ENCODE data around the gene NDUFA1.
"Not testable (repeated sequence)": the region's sequence is repeated elsewhere in the genome, so short reads cannot be mapped to it uniquely, and the experiment has no call there.

NDUFA1 gene

DNA sequence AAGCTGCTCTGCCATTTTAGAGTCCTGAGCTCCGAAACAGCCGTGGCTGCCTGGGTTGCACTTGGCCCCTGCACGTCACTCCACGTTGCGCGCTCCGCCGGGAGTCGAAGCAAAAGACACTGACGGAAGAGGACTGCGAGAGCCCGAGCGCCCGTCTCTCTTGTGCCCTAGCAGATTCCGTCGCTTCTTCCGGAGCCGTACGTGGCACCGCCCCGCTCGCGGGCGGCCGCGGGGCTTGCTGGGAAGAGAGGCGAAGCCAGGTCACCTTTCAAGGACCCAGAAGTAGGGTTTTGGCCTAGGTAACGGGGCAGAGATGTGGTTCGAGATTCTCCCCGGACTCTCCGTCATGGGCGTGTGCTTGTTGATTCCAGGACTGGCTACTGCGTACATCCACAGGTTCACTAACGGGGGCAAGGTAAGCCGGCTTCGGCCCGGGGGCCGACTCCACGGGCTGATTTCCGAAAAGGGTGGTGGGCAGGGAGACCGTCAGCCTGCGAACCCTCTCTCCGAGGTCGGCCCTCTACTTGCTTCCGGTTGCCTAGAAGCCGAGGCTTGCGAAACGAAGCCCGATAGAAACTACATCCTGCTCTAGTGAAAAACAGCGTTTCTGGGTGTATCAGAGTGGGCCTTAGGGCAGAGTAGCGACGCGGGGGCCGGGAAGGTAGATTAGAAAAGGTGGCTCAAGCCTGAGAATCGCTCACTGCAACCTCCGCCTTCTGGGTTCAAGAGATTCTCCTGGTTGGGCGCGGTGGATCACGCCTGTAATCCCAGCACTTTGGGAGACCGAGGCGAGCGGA lies at the start of gene NDUFA1, which contains the start of gene RNF113A:
Gene NDUFA1 (plus strand): TSS at position 234 of the 797 bp plus-strand sequence. CDS start 80 bp downstream, at position 314.
Gene RNF113A (minus strand): TSS at position 135 of the 797 bp plus-strand sequence. CDS start 120 bp downstream, at position 15.
- peak; percentile 88 for DNase-seq

- not testable (repeated sequence) for DNase-seq
These were observed 47.4 kb upstream of the NDUFA1 start for GRCh38 chrX:119824221-119824620.

DNA sequence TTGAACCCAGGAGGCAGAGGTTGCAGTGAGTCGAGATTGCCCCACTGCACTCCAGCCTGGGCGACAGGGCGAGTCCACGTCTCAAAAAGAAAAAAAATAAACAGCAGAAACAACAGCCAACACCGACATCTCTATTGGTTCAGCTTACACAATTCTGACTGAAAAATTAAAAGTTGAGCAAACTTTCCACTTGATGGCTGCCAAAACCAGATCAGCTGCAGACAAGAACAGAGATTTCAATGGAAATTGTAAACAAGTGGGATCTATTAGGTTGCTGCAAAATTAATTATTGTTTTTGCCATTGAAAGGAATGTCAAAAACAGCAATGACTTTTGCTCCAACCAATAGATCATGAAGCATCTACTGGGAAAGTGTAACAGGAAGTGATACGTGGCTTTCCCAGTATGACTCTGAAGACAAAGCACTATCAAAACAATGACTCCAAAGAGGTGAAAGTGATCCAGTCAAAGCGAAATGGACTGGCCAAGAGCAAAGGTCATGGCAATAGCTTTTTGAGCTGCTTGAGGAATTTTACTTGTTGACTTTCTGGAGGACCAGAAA lies 45.2 kb upstream of the NDUFA1 start:
- no peak for DNase-seq

GRCh38 chrX:119828446-119828845 lies 43.2 kb upstream of the NDUFA1 start:
- no peak for DNase-seq

DNA sequence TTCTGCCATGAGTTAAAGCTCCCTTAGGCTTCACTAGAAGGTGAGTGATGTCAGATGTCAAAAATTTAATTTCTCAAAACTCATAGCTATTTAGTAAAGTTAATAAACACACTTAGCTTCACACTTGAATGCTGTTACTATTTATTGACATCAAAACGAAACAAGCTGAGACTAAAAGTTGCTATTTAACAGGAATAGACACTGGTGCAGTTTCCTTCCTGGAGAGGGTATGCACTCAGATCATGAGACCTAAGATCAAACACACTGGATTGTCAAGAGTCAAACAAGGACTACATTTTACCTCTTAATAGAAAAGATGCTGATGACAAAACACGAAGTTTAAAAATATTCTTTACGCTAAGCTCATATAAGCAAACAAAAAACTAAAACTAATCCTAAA lies 37.7 kb upstream of the NDUFA1 start:
- no peak for DNase-seq

DNA sequence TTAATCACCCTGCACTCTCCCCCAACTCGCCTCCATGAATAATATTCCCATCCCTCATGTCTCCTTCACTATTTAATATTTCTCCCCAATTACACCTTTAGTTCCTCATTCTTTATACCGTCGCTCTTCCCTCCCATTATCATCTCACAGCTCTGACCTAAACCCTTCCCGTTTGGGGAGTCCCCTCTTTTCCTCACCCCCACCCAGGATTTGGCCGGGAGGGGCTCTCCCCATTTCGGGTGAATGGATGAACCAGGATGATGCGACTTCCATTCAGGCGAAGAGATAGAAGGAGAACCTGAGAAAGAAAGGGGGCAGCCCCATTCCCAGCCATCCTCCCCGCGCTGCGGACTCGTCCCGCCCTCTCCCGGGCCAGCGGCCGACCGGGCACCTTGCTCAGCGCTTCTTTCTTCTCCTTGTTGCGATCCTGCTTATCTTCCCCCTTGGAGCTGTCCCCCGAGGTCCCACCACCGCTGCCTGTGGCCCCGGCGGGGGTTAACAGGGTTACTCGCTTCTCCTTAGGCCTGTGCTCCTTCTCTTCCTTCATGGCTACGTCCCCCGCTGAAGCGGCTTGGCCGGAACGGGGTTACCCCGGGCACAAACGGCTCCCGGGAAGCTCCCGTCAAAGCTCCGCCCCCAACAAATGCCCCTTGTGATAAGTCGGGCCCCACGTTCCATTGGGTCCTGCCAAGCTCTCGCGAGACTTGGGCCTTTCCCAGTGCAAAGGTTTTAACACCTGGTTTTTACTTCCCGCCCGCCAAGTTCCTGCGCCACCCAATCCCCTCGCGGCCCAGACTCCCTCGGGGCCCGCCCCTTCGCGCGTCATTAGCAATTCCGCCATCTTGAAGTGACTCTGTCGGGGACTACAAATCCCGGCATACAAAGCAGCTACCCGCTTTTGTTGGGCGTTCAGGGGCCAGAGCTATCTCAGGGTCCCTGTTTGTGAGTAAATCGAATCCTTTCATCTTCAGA lies 19.0 kb upstream of the NDUFA1 start, which contains the start of gene UPF3B:
Gene UPF3B (minus strand): TSS at position 582 of the 972 bp plus-strand sequence. CDS start 35 bp downstream, at position 547.
- peak; percentile 96 for DNase-seq

DNA sequence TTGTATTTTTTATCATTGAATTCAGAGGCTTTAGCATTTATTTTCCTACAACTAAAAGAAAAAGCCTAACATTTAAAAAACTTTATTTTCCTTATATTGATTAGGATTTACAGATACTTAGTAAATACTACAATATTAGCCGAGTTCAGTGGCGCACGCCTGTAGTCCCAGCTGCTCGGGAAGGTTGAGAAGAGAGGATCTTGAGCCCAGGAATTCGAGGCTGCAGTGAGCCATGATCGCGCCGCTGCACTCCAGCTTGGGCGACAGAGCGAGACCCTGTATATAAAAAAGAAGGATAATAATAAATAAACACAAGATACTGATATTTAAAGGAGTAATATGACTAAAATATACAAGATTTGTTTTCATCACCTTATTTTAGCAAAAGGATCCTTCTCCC lies 18.2 kb upstream of the NDUFA1 start:
- DNase-seq: no peak

- peak; percentile 40 for DNase-seq
These were observed 953 bp upstream of the NDUFA1 start for GRCh38 chrX:119870626-119871131.

DNA sequence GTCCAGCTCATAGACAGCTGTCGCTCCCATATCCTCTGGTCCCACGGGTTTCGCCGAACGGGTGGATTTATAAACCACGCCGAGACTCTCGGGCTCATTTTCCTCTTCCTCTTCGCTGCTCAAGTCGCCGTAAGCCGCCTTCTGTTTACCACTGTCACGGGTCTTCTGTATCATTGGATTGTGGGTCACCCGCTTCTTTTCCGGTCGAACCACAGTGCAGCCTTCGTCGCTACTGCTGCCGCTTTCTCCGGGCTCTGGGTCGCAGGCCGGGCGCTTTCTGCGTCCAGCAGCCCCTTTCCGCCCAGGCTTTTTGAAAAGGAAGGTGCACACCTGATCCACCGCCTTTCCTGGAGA lies 410 bp upstream of the NDUFA1 start:
- DNase-seq: no peak

DNA sequence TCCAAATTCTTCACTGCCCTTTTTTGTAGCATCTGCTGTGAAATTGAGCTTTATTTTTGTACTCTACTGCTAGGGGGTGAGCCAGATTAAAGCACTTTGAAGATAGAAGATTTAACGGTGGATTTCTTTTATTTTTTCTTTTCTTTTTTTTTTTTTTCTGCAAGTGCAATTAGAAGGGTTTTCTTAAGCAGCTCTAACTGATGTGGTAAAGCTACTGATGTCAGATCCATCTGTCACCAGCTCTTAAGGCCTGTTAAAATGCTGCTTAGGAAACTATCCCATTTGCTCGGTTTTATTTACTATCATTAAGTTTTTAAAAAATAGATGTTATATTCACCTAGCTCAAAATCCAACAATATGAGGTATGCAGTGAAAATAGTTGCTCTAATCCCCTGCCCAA lies 7.1 kb downstream of the NDUFA1 start:
- DNase-seq: no peak

- no peak for DNase-seq
These were observed 8.4 kb downstream of the NDUFA1 start for GRCh38 chrX:119880076-119880475.

GRCh38 chrX:119880552-119881437 lies 9.2 kb downstream of the NDUFA1 start:
- peak; percentile 23 for DNase-seq

GRCh38 chrX:119885554-119886428 lies 14.2 kb downstream of the NDUFA1 start:
- no peak for DNase-seq

DNA sequence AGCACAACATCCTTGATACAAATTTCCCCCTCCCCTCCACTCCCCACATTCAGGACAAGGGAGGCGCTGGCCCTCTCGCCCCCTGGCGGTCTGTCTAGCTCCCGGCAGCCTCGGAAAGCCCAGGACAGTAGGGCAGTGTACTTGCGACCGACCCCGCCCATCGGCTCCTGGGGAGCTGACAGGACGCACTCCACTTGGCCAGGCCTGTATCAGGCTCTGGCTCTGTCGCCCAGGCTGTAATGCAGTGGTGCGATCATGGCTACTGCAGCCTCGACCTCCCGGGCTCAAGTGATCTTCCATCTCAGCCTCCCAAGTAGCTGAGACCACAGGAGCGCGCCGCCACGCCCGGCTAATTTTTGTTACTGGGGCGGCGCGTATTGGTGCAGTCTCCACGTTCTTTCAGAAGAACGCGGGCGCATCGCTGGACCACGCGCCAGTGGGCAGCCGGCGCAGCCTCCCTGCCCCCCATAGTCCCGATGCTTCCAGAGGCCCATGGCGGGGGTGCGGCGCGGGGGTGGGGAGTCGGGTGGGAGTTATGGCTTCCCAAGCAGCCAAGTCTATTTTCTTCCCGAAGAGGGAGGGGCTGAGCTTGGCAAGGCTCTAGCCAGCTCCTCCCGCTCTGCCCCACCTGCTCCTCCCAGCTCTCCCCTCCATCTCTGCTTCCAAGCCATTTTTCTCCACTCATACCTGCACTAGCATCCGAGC lies 16.2 kb downstream of the NDUFA1 start:
- DNase-seq: peak; percentile 76

- DNase-seq: not testable (repeated sequence)
These were observed 19.0 kb downstream of the NDUFA1 start for GRCh38 chrX:119890626-119891025.

DNA sequence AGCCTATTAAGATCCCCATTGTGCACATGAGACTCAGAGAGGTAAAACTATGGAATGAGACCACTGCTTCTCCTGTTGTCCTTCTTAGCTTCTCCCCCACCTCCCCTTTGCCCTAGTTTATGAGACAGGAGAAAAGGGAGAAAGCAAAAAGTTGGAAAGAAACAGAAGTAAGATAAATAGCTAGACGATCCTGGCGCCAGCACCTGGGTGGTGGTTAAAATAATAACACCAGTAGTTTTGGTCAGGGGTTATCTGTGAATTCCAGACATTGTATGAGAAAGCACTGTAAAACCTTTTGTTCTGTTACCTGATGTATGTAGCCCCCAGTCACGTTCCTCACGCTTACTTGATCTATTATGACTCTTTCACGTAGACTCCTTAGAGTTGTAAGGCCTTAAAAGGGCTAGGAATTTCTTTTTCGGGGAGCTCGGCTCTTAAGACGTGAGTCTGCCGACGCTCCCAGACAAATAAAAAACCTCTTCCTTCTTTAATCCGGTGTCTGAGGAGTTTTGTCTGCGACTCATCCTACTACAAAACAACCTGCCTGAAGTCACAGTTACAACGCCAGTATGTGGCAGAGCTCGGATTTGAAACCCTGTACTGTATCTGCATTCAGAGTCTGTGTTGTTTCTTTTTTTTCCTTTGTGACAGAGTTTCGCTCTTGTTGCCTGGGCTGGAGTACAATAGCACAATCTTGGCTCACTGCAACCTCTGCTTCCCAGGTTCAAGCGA lies 20.5 kb downstream of the NDUFA1 start:
- DNase-seq: not testable (repeated sequence)

- DNase-seq: no peak
These were observed 24.3 kb downstream of the NDUFA1 start, which contains the start of gene AKAP14 for GRCh38 chrX:119895843-119896326. Gene AKAP14, plus strand, starts transcription at chrX:119895893. Its CDS starts 7,331 bp downstream, at chrX:119903224.

GRCh38 chrX:119899125-119899524 lies 27.5 kb downstream of the NDUFA1 start:
- DNase-seq: no peak

- no peak for DNase-seq
These were observed 29.3 kb downstream of the NDUFA1 start for GRCh38 chrX:119900976-119901375.
